Measurements from ENCODE around the gene PLEKHA6.

PLEKHA6 gene

DNA sequence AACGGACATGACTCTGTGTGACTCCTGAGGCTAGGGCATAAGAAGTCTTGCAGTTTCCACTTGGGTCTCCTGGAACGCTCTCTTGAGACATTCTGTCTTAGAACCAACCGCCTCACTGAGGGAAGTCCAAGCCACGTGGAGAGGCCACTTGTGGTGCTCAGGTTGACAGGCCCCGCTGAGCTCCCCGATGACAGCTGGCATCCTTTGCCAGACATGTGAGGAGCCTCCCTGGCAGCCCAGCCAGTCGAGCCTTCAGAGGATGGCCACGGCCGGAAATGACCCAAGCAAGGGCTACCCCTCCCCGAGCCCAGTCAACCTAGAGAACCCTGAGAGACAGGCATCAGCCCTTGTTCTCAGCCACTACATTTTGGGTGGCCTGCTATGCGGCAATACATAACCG is 20.7 kb downstream of the PLEKHA6 start:
- no peaks in the 10 kb centered on the region for H3K9me3 ChIP-seq (replicated peaks; ENCODE audit: insufficient read depth, low read length)
- no peak overlapping the region for H3K9ac ChIP-seq (ENCODE audit: low read length)
- TF ChIP-seq EZH2phosphoT487 (IDR thresholded peaks at IDR 0.05; ENCODE audit: low read length) (no peak), EZH2 (optimal IDR thresholded peaks at IDR 0.05; ENCODE audit: low read depth, low read length) (no peak)
- TF ChIP-seq, protein P1, sequence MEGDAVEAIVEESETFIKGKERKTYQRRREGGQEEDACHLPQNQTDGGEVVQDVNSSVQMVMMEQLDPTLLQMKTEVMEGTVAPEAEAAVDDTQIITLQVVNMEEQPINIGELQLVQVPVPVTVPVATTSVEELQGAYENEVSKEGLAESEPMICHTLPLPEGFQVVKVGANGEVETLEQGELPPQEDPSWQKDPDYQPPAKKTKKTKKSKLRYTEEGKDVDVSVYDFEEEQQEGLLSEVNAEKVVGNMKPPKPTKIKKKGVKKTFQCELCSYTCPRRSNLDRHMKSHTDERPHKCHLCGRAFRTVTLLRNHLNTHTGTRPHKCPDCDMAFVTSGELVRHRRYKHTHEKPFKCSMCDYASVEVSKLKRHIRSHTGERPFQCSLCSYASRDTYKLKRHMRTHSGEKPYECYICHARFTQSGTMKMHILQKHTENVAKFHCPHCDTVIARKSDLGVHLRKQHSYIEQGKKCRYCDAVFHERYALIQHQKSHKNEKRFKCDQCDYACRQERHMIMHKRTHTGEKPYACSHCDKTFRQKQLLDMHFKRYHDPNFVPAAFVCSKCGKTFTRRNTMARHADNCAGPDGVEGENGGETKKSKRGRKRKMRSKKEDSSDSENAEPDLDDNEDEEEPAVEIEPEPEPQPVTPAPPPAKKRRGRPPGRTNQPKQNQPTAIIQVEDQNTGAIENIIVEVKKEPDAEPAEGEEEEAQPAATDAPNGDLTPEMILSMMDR (IDR thresholded peaks at IDR 0.05; ENCODE audit: low read length) = no peak
- H3K4me2 ChIP-seq (ENCODE audit: low read depth, low read length) = no peak overlapping the region
- H3K27me3 ChIP-seq (replicated peaks; ENCODE audit: insufficient read depth, low read length) = no peaks in the 10 kb centered on the region
- no peaks in the 10 kb centered on the region for H3K9me2 ChIP-seq (replicated peaks; ENCODE audit: insufficient read depth, low read length)
- H3K79me2 ChIP-seq (ENCODE audit: low read length) = no peaks in the 10 kb centered on the region
- DNase-seq = no peak
- no peaks in the 10 kb centered on the region for H3K4me1 ChIP-seq (ENCODE audit: low read length)
- no peaks in the 10 kb centered on the region for H3K36me3 ChIP-seq (replicated peaks; ENCODE audit: insufficient read depth, low read length)
- no peaks in the 10 kb centered on the region for H4K20me1 ChIP-seq (ENCODE audit: insufficient read depth, low read length)
- H3F3A ChIP-seq (ENCODE audit: insufficient read depth, low read length) = no peaks in the 10 kb centered on the region
- no peak overlapping the region for H2AFZ ChIP-seq (ENCODE audit: low read length)
- H3K27ac ChIP-seq (ENCODE audit: low read length) = no peak overlapping the region
- no peak overlapping the region for H3K4me3 ChIP-seq (ENCODE audit: low read length)

DNA sequence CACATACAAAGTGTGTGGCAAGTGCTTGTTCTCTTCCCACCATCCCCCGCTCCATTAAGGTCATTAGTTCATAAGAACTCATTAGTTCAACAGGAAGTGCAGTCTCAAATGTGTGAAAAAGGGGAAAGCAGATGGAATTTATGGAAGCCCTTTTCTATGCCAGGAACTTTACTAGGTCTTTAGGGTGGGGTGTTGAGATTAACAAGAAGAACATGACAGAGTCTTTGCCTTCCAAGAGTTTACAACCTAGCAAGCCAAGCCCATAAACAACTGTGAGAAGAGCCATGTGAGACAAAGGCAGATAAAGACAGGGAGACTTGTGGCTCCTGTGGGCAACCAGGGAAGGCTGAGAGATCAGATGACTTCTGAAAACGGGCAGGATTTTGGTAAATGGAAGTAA is 21.4 kb downstream of the PLEKHA6 start:
- no peaks in the 10 kb centered on the region for H3K9me2 ChIP-seq (replicated peaks; ENCODE audit: insufficient read depth, low read length)
- H3K4me2 ChIP-seq (ENCODE audit: low read depth, low read length) = no peak overlapping the region
- H3K4me1 ChIP-seq (ENCODE audit: low read length) = no peaks in the 10 kb centered on the region
- no peak for DNase-seq
- no peak overlapping the region for H3K9ac ChIP-seq (ENCODE audit: low read length)
- TF ChIP-seq EZH2phosphoT487 (IDR thresholded peaks at IDR 0.05; ENCODE audit: low read length) (no peak), EZH2 (optimal IDR thresholded peaks at IDR 0.05; ENCODE audit: low read depth, low read length) (no peak)
- TF ChIP-seq, protein P1 (IDR thresholded peaks at IDR 0.05; ENCODE audit: low read length) = no peak
- no peak overlapping the region for H2AFZ ChIP-seq (ENCODE audit: low read length)
- no peaks in the 10 kb centered on the region for H3K36me3 ChIP-seq (replicated peaks; ENCODE audit: insufficient read depth, low read length)
- H3K27ac ChIP-seq (ENCODE audit: low read length) = no peak overlapping the region
- no peaks in the 10 kb centered on the region for H3F3A ChIP-seq (ENCODE audit: insufficient read depth, low read length)
- no peak overlapping the region for H3K4me3 ChIP-seq (ENCODE audit: low read length)
- no peaks in the 10 kb centered on the region for H4K20me1 ChIP-seq (ENCODE audit: insufficient read depth, low read length)
- no peaks in the 10 kb centered on the region for H3K79me2 ChIP-seq (ENCODE audit: low read length)
- H3K9me3 ChIP-seq (replicated peaks; ENCODE audit: insufficient read depth, low read length) = no peaks in the 10 kb centered on the region
- H3K27me3 ChIP-seq (replicated peaks; ENCODE audit: insufficient read depth, low read length) = no peaks in the 10 kb centered on the region

DNA sequence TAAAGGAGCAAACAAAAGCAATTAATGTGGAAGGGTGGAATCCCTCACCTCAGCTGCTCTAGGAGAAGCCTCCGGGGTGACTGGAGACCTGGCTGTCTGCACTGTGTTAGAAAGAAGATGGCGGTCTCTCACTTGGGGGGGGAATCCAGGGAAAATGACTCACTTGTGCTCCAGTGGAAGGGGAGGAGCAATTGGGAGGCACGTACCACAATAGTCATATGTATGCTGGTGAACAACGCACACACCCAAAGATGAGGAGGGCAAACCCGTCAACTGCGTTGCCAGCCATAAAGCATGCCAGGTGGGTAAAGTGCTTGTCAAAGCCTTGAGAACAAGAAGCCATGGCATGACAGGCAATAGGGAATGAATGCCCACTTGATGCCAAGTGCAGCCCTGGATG is 22.1 kb downstream of the PLEKHA6 start:
- Histone ChIP-seq H3K27me3 (replicated peaks; ENCODE audit: insufficient read depth, low read length) (no peaks in the 10 kb centered on the region), H3K36me3 (replicated peaks; ENCODE audit: insufficient read depth, low read length) (no peaks in the 10 kb centered on the region), H3K9me2 (replicated peaks; ENCODE audit: insufficient read depth, low read length) (no peaks in the 10 kb centered on the region), H3K9ac (ENCODE audit: low read length) (no peak overlapping the region), H3K9me3 (replicated peaks; ENCODE audit: insufficient read depth, low read length) (no peaks in the 10 kb centered on the region), H2AFZ (ENCODE audit: low read length) (no peak overlapping the region), H3K27ac (ENCODE audit: low read length) (no peak overlapping the region), H3F3A (ENCODE audit: insufficient read depth, low read length) (no peaks in the 10 kb centered on the region), H3K4me1 (ENCODE audit: low read length) (no peaks in the 10 kb centered on the region), H3K79me2 (ENCODE audit: low read length) (no peaks in the 10 kb centered on the region), H4K20me1 (ENCODE audit: insufficient read depth, low read length) (no peaks in the 10 kb centered on the region), H3K4me2 (ENCODE audit: low read depth, low read length) (no peak overlapping the region), H3K4me3 (ENCODE audit: low read length) (no peak overlapping the region)
- no peak for DNase-seq
- TF ChIP-seq, protein P1 (IDR thresholded peaks at IDR 0.05; ENCODE audit: low read length) = no peak
- TF ChIP-seq EZH2 (optimal IDR thresholded peaks at IDR 0.05; ENCODE audit: low read depth, low read length) = no peak
- no peak for TF ChIP-seq EZH2phosphoT487 (IDR thresholded peaks at IDR 0.05; ENCODE audit: low read length)

All from MM.1S (cell line).